K562 treated with DMSO at 1 percent for 12 hours (cell line): ENCODE measurements around the gene CEP192. TPM values are rescaled to one million over a fixed set of nuclear protein-coding genes. Genes with fewer than 3 reads are reported as not detected.

Source experiments
- total RNA-seq: library from RNA; unstranded; fragments of 300-600 nt; gene quantifications from 2 replicates; pipeline ENCODE4 v1.2.3, GENCODE V29; 2022; ENCODE audit not compliant: insufficient read depth

The CEP192 gene, protein sequence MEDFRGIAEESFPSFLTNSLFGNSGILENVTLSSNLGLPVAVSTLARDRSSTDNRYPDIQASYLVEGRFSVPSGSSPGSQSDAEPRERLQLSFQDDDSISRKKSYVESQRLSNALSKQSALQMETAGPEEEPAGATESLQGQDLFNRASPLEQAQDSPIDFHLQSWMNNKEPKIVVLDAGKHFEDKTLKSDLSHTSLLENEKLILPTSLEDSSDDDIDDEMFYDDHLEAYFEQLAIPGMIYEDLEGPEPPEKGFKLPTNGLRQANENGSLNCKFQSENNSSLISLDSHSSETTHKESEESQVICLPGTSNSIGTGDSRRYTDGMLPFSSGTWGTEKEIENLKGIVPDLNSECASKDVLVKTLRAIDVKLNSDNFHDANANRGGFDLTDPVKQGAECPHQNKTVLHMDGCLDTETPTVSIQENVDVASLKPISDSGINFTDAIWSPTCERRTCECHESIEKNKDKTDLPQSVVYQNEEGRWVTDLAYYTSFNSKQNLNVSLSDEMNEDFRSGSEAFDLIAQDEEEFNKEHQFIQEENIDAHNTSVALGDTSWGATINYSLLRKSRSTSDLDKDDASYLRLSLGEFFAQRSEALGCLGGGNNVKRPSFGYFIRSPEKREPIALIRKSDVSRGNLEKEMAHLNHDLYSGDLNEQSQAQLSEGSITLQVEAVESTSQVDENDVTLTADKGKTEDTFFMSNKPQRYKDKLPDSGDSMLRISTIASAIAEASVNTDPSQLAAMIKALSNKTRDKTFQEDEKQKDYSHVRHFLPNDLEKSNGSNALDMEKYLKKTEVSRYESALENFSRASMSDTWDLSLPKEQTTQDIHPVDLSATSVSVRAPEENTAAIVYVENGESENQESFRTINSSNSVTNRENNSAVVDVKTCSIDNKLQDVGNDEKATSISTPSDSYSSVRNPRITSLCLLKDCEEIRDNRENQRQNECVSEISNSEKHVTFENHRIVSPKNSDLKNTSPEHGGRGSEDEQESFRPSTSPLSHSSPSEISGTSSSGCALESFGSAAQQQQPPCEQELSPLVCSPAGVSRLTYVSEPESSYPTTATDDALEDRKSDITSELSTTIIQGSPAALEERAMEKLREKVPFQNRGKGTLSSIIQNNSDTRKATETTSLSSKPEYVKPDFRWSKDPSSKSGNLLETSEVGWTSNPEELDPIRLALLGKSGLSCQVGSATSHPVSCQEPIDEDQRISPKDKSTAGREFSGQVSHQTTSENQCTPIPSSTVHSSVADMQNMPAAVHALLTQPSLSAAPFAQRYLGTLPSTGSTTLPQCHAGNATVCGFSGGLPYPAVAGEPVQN (N-terminal part only)
- total RNA-seq: 8.1 and 29.7 TPM in 2 replicates

DNA sequence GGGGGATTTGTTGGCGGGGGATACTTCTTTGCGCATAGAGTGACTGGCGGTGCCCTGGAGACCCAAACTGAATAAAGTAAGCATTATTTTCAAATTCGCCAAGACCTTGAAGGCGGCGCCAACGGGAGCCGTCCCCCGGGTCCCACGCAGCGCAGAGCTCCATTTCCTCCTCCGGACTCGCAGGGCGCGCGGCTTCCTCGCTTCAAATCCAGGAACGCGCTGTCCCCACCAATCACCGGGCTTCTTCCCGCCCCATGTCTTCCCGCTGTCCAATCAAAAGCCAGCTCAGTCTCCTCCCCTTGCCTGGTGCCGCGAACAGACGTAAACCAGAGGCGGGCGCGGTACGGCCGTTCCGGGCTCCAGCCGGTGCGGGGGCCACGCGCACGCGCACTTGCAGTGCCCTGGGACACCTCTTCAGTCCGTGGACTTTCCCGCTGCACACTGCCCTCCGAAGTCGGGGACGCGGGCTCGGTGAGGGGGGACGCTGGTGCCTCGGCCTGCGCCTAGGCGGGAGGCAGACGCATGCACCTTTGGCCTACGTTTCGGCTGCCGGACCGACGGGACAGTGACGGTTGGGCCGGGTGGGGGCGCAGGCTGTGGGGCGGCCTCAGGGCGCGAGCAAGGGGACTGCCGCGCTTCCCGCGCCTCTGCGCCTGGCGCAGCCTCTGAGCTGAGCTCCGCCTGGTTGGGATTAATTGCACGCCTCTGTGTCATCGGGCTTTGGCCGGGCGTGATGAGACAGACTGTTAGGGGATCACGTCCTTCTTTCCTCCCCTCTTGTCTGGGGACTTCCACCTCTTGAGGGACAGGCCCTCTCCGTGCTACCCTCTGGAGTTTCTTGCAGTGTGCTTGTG is at the start of gene CEP192:
TSS of gene CEP192 (plus strand) at position 396 of the 854 bp plus-strand sequence. CDS start 8,063 bp downstream, outside the sequence.

GRCh38 chr18:12947285-12948049 is 43.7 kb upstream of the CEP192 start, which contains the start of gene SEH1L:
Gene SEH1L, plus strand, starts transcription at chr18:12948011. Its CDS starts 111 bp downstream, at chr18:12948122.

Other genes with a start within 250 kb of the CEP192 start
- gene PTPN2, start 107.1 kb upstream of the CEP192 start, total RNA-seq: 19.6 and 29.9 TPM in 2 replicates
- 12.8 and 24.6 TPM in 2 replicates for gene SEH1L, start 43.4 kb upstream of the CEP192 start, total RNA-seq
- not detected in 2 replicates for gene LDLRAD4, start 227.4 kb downstream of the CEP192 start, total RNA-seq